ENCODE measurements around the gene CRIP2.

GRCh38 chr14:105486163-105486973 lies 11.7 kb downstream of the CRIP2 start, which contains the start of gene CRIP1:
- TF ChIP-seq CEBPB (IDR thresholded peaks at IDR 0.05) (no peak), TAF1 (IDR thresholded peaks at IDR 0.05; ENCODE audit: low read depth) (no peak), EP300 (IDR thresholded peaks at IDR 0.05; ENCODE audit: borderline replicate concordance) (no peak), RAD21 (IDR thresholded peaks at IDR 0.05; ENCODE audit: low read depth) (no peak), NFIC (IDR thresholded peaks at IDR 0.05) (no peak), REST (IDR thresholded peaks at IDR 0.05; ENCODE audit: low read depth) (no peak), MAX (IDR thresholded peaks at IDR 0.05) (no peak), TCF12 (IDR thresholded peaks at IDR 0.05; ENCODE audit: low read depth) (no peak), TEAD4 (IDR thresholded peaks at IDR 0.05) (no peak)

Measured in Ishikawa (cell line).